ENCODE data around the gene TBC1D20. TPM values are rescaled to one million over a fixed set of nuclear protein-coding genes. Genes with fewer than 3 reads are reported as not detected.

The TBC1D20 gene
- total RNA-seq, 4 donors from 2014 or later = 38.1 to 43.6 (median 42.8) TPM

DNA sequence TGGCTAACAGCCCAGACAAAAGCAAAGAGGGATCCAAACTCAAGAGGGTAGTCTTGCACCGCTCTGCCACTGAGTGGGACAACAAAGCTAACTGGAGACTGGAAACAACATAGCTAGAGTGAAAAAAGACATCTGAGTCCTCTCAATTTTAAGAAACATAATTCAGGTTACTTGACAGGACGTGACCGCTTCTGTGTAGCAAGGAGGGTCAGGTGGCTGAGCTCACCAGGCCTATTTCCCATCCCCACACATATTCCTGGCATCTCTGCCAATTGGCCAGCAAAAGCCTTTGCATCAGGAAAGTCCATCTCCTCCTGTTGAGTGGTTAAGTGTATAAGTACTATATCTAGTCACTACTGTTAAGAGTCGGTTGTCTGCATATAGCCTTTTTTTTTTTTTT lies 25.3 kb upstream of the TBC1D20 start:
- DNase-seq = no peak
- Histone ChIP-seq H3K4me1 (no peaks in the 10 kb centered on the region), H3K4me3 (no peak overlapping the region), H3K27ac (no peak overlapping the region), H3K36me3 (peaks cover 0 to 94% (median 0%) of the 10 kb centered on the region in 3 donors), H3K9me3 (no peaks in the 10 kb centered on the region), H3K27me3 (no peaks in the 10 kb centered on the region)
- TF ChIP-seq POLR2A (IDR thresholded peaks at IDR 0.05) = no peak
- TF ChIP-seq CTCF (IDR thresholded peaks at IDR 0.05) = no peak

GRCh38 chr20:483815-484644 lies 21.7 kb upstream of the TBC1D20 start:
- DNase-seq = no peak
- TF ChIP-seq CTCF (IDR thresholded peaks at IDR 0.05) (no peak), POLR2A (IDR thresholded peaks at IDR 0.05) (no peak)
- H3K9me3 ChIP-seq = no peaks in the 10 kb centered on the region
- H3K4me1 ChIP-seq = no peaks in the 10 kb centered on the region
- no peak overlapping the region for H3K27ac ChIP-seq
- peaks cover 0 to 79% (median 0%) of the 10 kb centered on the region in 3 donors for H3K36me3 ChIP-seq
- H3K4me3 ChIP-seq = no peak overlapping the region
- no peaks in the 10 kb centered on the region for H3K27me3 ChIP-seq

GRCh38 chr20:481167-481566 lies 18.8 kb upstream of the TBC1D20 start:
- Histone ChIP-seq H3K4me3 (no peak overlapping the region), H3K36me3 (peaks cover 0 to 64% (median 0%) of the 10 kb centered on the region in 3 donors), H3K27me3 (no peaks in the 10 kb centered on the region), H3K4me1 (no peaks in the 10 kb centered on the region), H3K27ac (no peak overlapping the region), H3K9me3 (no peaks in the 10 kb centered on the region)
- TF ChIP-seq CTCF (IDR thresholded peaks at IDR 0.05) = no peak
- DNase-seq = no peak

GRCh38 chr20:480044-480443 lies 17.7 kb upstream of the TBC1D20 start:
- Histone ChIP-seq H3K4me1 (no peaks in the 10 kb centered on the region), H3K4me3 (no peak overlapping the region), H3K36me3 (peaks cover 0 to 53% (median 0%) of the 10 kb centered on the region in 3 donors)

GRCh38 chr20:479487-479886 lies 17.2 kb upstream of the TBC1D20 start:
- no peaks in the 10 kb centered on the region for H3K9me3 ChIP-seq
- peaks cover 0 to 49% (median 0%) of the 10 kb centered on the region in 3 donors for H3K36me3 ChIP-seq
- no peak overlapping the region for H3K27ac ChIP-seq

More at GRCh38 chr20:480044-480443, 17.7 kb upstream of the TBC1D20 start:
- no peak for DNase-seq
- H3K9me3 ChIP-seq = no peaks in the 10 kb centered on the region
- TF ChIP-seq CTCF (IDR thresholded peaks at IDR 0.05) = no peak
- TF ChIP-seq POLR2A (IDR thresholded peaks at IDR 0.05) = no peak
- no peaks in the 10 kb centered on the region for H3K27me3 ChIP-seq
- H3K27ac ChIP-seq = no peak overlapping the region

More at GRCh38 chr20:479487-479886, 17.2 kb upstream of the TBC1D20 start:
- DNase-seq = no peak
- no peak for TF ChIP-seq POLR2A (IDR thresholded peaks at IDR 0.05)
- TF ChIP-seq CTCF (IDR thresholded peaks at IDR 0.05) = no peak
- Histone ChIP-seq H3K4me3 (no peak overlapping the region), H3K27me3 (no peaks in the 10 kb centered on the region), H3K4me1 (no peaks in the 10 kb centered on the region)

Data from Peyer's patch (tissue), 4 donors.